Activated CD8-positive, alpha-beta T cell treated with anti-CD3 and anti-CD28 coated beads for 36 hours (primary cell): ENCODE measurements around the gene RPS3A. TPM values are rescaled to one million over a fixed set of nuclear protein-coding genes. Genes with fewer than 3 reads are reported as not detected.
"Not testable (repeated sequence)": the region's sequence is repeated elsewhere in the genome, so short reads cannot be mapped to it uniquely, and the experiment has no call there.

ENCODE experiments used
- ATAC-seq: fragments of 200-7000 bp; cut with Tn5 transposase; one replicate; pipeline ENCODE4 v1.10.0; 2021; ENCODE audit warnings: mild to moderate bottlenecking, moderate library complexity
- CTCF ChIA-PET: fragments of 350-600 bp; sonication (Branson Sonifier 250); formaldehyde crosslinking; loops from one replicate; lab custom pipeline; 2021; ENCODE audit warnings: antibody characterized with exemption; lab: Charles Lee
- POLR2A ChIA-PET: fragments of 350-600 bp; sonication (Branson Sonifier 250); formaldehyde crosslinking; loops from one replicate; lab custom pipeline; 2021; ENCODE audit warnings: antibody characterized with exemption; lab: Charles Lee
- DNase-seq: peaks from one replicate; pipeline ENCODE4 v3.0.0-alpha.2; 2020
- H3K27ac Mint-ChIP-seq: one replicate; pipeline ENCODE4 v1.8.0; 2021; ENCODE audit warnings: mild to moderate bottlenecking, mixed read lengths
- H3K27me3 Mint-ChIP-seq: one replicate; pipeline ENCODE4 v1.8.0; 2021; ENCODE audit warnings: mixed read lengths
- H3K36me3 Mint-ChIP-seq: one replicate; pipeline ENCODE4 v1.8.0; 2021; ENCODE audit warnings: low read depth, mixed read lengths
- H3K4me1 Mint-ChIP-seq: one replicate; pipeline ENCODE4 v1.8.0; 2021; ENCODE audit warnings: low read depth, mixed read lengths
- H3K4me3 Mint-ChIP-seq: one replicate; pipeline ENCODE4 v1.8.0; 2021; ENCODE audit warnings: mild to moderate bottlenecking, moderate library complexity, mixed read lengths
- H3K9me3 Mint-ChIP-seq: one replicate; pipeline ENCODE4 v1.8.0; 2021; ENCODE audit warnings: mixed read lengths
- CTCF ChIP-seq: fragments of 200-600 bp; IDR thresholded peaks from one replicate; pipeline ENCODE4 v1.8.0; 2022; ENCODE audit warnings: antibody characterized with exemption, mild to moderate bottlenecking
- intact Hi-C: fragments of 100-400 bp; cut with micrococcal nuclease; formaldehyde crosslinking; loops from one replicate; pipeline ENCODE4 v1.10.0; 2022
- total RNA-seq, 2 experiments: library from RNA; stranded (reverse); gene quantifications; one replicate each; pipeline ENCODE4 v1.2.3, GENCODE V29; 2021

The RPS3A gene
- total RNA-seq, result 1,000 to 10,000 TPM; 3,072 to 3,095 TPM

GRCh38 chr4:151099229-151099975 is at the start of gene RPS3A:
Gene RPS3A (plus strand): TSS chr4:151099628. CDS start chr4:151099653, 25 bp downstream.
- Mint-ChIP-seq H3K36me3 (peaks cover 48% of the 10 kb centered on the region), H3K4me1 (peaks cover 27% of the 10 kb centered on the region), H3K9me3 (no peaks in the 10 kb centered on the region), H3K4me3 (peak within 1 kb of the TSS; percentile 99), H3K27me3 (peaks cover 6% of the 10 kb centered on the region), H3K27ac (peak within 1 kb of the TSS; percentile 99)
- ChIA-PET CTCF (interaction anchor here (1.2 to 1.4 kb wide), 2 partner anchors 84 to 90 kb away, joined by 3 read pairs; partner anchors contain the start of gene LRBA), POLR2A (interaction anchor here (0.6 to 2.7 kb wide), 24 partner anchors 9 to 986 kb away, joined by 3 to 22 read pairs (median 4); partner anchors contain the start of gene LRBA)
- ATAC-seq (peak; percentile 95), DNase-seq (peak; percentile 99)
- intact Hi-C loops, result loop anchor here (2.0 kb wide), 1 partner anchor 85 kb away; the partner anchor contains the start of gene LRBA
- peak; percentile 85 for TF ChIP-seq CTCF

GRCh38 chr4:151052785-151053184 is 46.6 kb upstream of the RPS3A start:
- ChIA-PET POLR2A (no interaction called here), CTCF (no interaction called here)
- Mint-ChIP-seq H3K27ac (no peak overlapping the region), H3K9me3 (no peaks in the 10 kb centered on the region), H3K36me3 (no peaks in the 10 kb centered on the region), H3K27me3 (no peaks in the 10 kb centered on the region), H3K4me3 (no peak overlapping the region), H3K4me1 (peaks cover 2% of the 10 kb centered on the region)
- intact Hi-C loops, result no loop called here
- DNase-seq (no peak), ATAC-seq (no peak)
- no peak for TF ChIP-seq CTCF

GRCh38 chr4:151055539-151055938 is 43.9 kb upstream of the RPS3A start:
- no peak overlapping the region for H3K4me3 Mint-ChIP-seq
- DNase-seq (no peak), ATAC-seq (no peak)
- H3K36me3 Mint-ChIP-seq, result no peaks in the 10 kb centered on the region
- no peaks in the 10 kb centered on the region for H3K9me3 Mint-ChIP-seq
- intact Hi-C loops, result no loop called here
- ChIA-PET POLR2A (no interaction called here), CTCF (interaction anchor here (0.6 kb wide), 1 partner anchor 190 kb away, joined by 3 read pairs; no protein-coding TSS in a partner anchor)
- no peak overlapping the region for H3K27ac Mint-ChIP-seq
- TF ChIP-seq CTCF, result no peak
- H3K4me1 Mint-ChIP-seq, result peaks cover 2% of the 10 kb centered on the region
- H3K27me3 Mint-ChIP-seq, result no peaks in the 10 kb centered on the region

GRCh38 chr4:151063143-151063542 is 36.3 kb upstream of the RPS3A start:
- H3K27me3 Mint-ChIP-seq, H3K9me3 Mint-ChIP-seq, intact Hi-C loops, H3K36me3 Mint-ChIP-seq, POLR2A ChIA-PET, ATAC-seq, H3K4me1 Mint-ChIP-seq, DNase-seq, H3K27ac Mint-ChIP-seq, H3K4me3 Mint-ChIP-seq: not testable (repeated sequence)
- CTCF ChIA-PET, result interaction anchor here (1.2 kb wide), 1 partner anchor 15 kb away, joined by 3 read pairs; no protein-coding TSS in a partner anchor

- DNase-seq, result no peak
- no peak for ATAC-seq
- intact Hi-C loops, result no loop called here
- Mint-ChIP-seq H3K27me3 (peaks cover 7% of the 10 kb centered on the region), H3K4me1 (no peaks in the 10 kb centered on the region), H3K36me3 (no peaks in the 10 kb centered on the region), H3K9me3 (no peaks in the 10 kb centered on the region), H3K4me3 (no peak overlapping the region), H3K27ac (no peak overlapping the region)
- ChIA-PET CTCF (no interaction called here), POLR2A (no interaction called here)
- no peak for TF ChIP-seq CTCF
These were observed 32.0 kb upstream of the RPS3A start for GRCh38 chr4:151067316-151067970.
